Activated T-cell treated with anti-CD3 and anti-CD28 coated beads, Interleukin-2, amount 50 U/mL, for 4 hours (primary cell): ENCODE results near the gene KIAA0930. TPM values are rescaled to one million over a fixed set of nuclear protein-coding genes. Genes with fewer than 3 reads are reported as not detected.
"Not testable (repeated sequence)": the region's sequence is repeated elsewhere in the genome, so short reads cannot be mapped to it uniquely, and the experiment has no call there.

Experiments used
- ATAC-seq, 2 donors: fragments of 200-7000 bp; cut with Tn5 transposase; one replicate each; pipeline ENCODE4 v1.10.0; 2021
- DNase-seq: peaks from one replicate; pipeline ENCODE4 v3.0.0-alpha.2; 2020
- H3K27me3 Mint-ChIP-seq: one replicate; pipeline ENCODE4 v1.8.0; 2021; ENCODE audit warnings: low read depth, mixed read lengths
- H3K36me3 Mint-ChIP-seq: one replicate; pipeline ENCODE4 v1.8.0; 2022; ENCODE audit warnings: mixed read lengths; ENCODE audit not compliant: insufficient read depth
- H3K4me1 Mint-ChIP-seq: one replicate; pipeline ENCODE4 v1.8.0; 2021; ENCODE audit warnings: low read depth, mixed read lengths
- H3K4me3 Mint-ChIP-seq: one replicate; pipeline ENCODE4 v1.8.0; 2021; ENCODE audit warnings: mild to moderate bottlenecking, moderate library complexity, mixed read lengths
- H3K9me3 Mint-ChIP-seq: one replicate; pipeline ENCODE4 v1.8.0; 2021; ENCODE audit warnings: mixed read lengths
- total RNA-seq, 3 donors: library from RNA; stranded (reverse); gene quantifications; one replicate each; pipeline ENCODE4 v1.2.1, GENCODE V29; 2021

Gene KIAA0930
- total RNA-seq, 3 donors from 2014 or later: 46.8 to 52.6 (median 48.8) TPM

DNA sequence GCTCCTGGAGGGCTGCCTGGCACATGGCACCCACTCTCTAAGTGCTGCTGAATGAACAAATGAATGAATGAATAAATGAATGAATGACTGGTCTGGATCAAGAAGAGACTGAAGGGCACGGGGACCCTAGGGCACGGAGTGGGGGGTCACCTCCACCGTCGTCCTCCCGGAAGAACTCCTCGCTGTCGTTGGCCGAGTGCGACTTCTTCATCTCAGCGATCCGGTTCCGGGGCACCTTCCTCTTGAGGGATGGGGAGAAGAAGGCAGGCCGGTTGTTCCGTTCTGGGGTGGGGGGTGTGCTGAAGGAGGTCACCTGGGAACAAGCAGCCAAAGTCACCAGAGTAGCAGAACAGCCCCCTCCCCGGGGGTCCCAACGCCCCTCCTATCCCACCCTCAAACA is 41.0 kb downstream of the KIAA0930 start:
- H3K36me3 Mint-ChIP-seq: peaks cover 17% of the 10 kb centered on the region
- DNase-seq: no peak
- ATAC-seq: no peak
- no peaks in the 10 kb centered on the region for H3K9me3 Mint-ChIP-seq
- H3K27me3 Mint-ChIP-seq: no peaks in the 10 kb centered on the region
- H3K4me1 Mint-ChIP-seq: no peaks in the 10 kb centered on the region
- H3K4me3 Mint-ChIP-seq: no peak overlapping the region

DNA sequence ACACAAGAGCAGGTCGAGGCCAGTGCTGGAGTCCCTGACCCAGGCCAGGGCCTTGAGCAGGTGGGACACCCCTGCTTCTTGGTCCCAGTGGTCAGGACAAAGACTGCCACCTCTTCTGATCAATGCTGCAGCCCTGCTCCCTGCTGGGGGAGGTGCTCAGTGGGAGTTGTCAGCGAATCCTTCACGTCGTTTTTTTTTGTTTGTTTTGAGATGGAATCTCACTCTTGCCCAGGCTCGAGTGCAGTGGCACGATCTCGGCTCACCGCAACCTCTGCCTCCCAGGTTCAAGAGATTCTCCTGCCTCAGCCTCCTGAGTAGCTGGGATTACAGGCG is 42.3 kb downstream of the KIAA0930 start:
- Mint-ChIP-seq H3K4me1 (no peaks in the 10 kb centered on the region), H3K36me3 (peaks cover 15% of the 10 kb centered on the region), H3K4me3 (no peak overlapping the region), H3K9me3 (no peaks in the 10 kb centered on the region), H3K27me3 (no peaks in the 10 kb centered on the region)
- DNase-seq (no peak), ATAC-seq (no peak)

DNA sequence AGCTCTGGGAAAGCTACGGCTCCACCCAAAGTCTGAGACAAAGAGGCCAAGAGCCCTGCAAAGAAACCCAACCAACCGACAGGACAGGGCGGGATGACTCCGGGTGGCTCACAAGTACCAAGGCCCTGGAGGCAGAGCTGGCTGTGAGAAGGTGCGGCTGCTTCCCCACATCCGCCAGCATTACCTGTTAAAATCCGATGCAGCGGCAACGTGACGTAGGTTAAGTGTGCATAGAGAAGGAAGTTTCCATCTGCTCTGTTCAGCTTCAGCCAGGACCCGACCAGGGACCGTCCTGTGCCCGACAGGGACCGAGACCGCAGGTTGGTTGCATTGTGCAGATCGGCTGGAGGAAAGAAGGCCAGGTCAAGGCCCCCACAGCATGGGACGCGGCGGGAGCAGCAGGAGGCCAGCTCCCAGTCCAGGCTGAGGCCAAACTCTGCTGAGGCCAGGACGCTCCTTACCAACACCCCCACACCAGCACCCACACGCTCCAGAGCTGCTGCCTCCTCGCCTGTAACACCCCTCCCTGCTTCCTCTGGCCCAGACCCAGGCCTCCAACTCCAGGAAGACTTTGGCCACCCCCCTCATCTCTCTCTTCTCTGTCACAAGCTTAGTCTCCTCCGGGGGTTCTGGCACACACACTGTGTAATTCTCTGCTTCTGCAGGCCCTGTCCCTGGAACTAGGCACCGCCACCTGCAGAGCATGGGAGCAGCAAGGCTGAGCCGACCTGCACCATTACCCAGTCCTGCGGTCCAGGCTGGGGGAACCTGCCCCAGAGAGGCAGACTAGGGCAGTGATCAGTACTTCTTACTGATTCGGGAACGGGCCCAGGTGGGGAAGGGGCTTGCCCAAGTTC is 42.9 kb downstream of the KIAA0930 start:
- ATAC-seq: no peak
- Mint-ChIP-seq H3K9me3 (no peaks in the 10 kb centered on the region), H3K4me1 (no peaks in the 10 kb centered on the region), H3K27me3 (no peaks in the 10 kb centered on the region), H3K4me3 (no peak overlapping the region), H3K36me3 (peaks cover 15% of the 10 kb centered on the region)
- DNase-seq: no peak

DNA sequence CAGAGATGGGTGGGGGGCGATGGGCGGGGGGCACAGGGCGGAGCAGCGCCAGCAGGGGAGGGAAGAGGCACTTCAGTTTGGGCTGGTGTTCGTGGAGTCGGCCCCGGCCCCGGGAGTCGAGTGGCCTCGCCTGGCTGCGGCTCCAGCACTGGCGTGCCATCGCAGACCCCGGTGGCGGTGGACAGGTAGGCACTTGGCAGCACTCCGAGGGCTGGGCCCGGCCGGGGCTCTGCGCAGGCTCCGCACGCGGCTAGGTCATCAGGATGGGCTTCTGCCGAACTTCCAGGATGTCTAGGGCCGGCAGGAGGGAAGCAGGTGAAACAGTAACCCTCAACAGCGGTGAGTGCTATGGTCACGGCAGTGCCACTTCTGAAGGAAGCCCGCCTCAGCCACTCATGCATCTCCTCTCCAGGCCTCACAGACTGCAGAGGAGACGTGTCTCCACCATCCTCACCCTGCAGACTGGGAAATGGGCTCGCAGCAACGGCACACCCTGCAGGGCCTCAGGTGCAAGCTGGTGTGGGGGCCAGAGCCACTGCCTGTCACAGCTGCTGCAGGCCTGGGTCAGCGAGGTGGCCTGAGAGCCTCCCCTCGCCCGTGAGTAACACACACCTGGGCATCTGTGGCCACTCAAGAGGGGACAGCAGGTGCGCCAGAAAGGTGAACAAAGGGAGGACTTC is 43.6 kb downstream of the KIAA0930 start:
- ATAC-seq: no peak
- no peak overlapping the region for H3K4me3 Mint-ChIP-seq
- no peaks in the 10 kb centered on the region for H3K4me1 Mint-ChIP-seq
- H3K9me3 Mint-ChIP-seq: no peaks in the 10 kb centered on the region
- peaks cover 15% of the 10 kb centered on the region for H3K36me3 Mint-ChIP-seq
- H3K27me3 Mint-ChIP-seq: no peaks in the 10 kb centered on the region
- no peak for DNase-seq

DNA sequence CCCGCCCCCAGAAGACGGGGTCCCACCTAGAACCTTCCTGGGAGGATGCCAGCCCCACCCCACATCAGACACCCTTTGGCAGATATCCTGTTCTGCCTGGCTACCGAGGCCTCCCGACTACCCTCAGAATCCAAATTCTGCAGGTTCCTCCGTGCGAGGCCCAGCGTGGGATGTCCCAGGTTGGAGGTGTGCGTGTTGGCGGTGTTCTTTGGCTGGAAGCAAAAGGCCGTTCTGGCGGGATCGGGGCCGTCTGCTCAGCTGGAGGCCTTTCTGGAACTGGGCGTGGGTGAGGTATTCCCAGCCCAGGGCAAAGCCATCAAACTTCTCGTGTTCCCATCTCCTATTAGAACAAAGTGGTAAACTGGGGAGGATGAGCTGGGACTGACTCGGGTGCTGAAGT is 44.4 kb downstream of the KIAA0930 start:
- ATAC-seq (no peak), DNase-seq (no peak)
- Mint-ChIP-seq H3K4me3 (no peak overlapping the region), H3K9me3 (no peaks in the 10 kb centered on the region), H3K27me3 (no peaks in the 10 kb centered on the region), H3K4me1 (no peaks in the 10 kb centered on the region), H3K36me3 (peaks cover 13% of the 10 kb centered on the region)

DNA sequence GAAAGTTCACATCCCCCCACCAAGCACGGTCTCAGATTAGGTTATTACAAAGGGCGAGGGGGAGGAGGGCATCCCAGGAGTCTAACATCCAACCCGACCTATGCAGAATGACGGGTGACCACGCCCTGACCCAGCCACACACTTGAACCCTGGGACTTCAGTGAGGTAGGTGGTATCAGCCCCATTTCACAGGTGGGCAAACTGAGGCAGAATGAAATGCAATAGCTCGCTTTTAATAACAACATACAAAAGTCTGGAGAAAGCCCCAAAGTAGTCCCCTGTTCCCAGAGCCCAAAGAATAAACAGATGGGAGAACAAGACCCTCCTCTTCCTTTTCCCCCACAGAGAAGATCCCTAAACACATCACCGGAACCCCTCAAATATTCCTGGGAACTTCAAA is 45.1 kb downstream of the KIAA0930 start:
- ATAC-seq (no peak), DNase-seq (no peak)
- H3K4me3 Mint-ChIP-seq: no peak overlapping the region
- no peaks in the 10 kb centered on the region for H3K27me3 Mint-ChIP-seq
- no peaks in the 10 kb centered on the region for H3K9me3 Mint-ChIP-seq
- H3K36me3 Mint-ChIP-seq: peaks cover 11% of the 10 kb centered on the region
- no peaks in the 10 kb centered on the region for H3K4me1 Mint-ChIP-seq

DNA sequence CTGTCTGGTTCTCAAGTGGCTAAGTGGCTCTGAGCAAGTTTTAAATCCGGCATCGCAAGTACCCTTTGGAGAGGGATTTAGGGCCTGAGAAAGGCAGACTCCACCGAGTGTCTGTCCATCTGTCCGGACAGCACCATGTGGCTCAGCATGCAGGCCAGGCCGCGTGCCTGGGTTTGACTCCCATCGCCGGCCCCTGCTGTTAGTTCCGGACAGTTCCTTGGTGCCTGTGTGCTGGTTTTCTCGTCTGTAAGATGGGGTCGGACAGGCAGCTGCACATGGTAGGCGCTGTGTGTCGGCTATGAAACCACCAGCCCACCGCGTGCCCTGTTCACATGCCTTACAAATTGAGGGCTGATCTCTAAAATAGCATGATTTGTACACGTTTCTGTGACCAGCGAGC is 46.0 kb downstream of the KIAA0930 start:
- ATAC-seq (no peak), DNase-seq (no peak)
- Mint-ChIP-seq H3K4me1 (no peaks in the 10 kb centered on the region), H3K36me3 (peaks cover 8% of the 10 kb centered on the region), H3K9me3 (no peaks in the 10 kb centered on the region), H3K27me3 (no peaks in the 10 kb centered on the region), H3K4me3 (no peak overlapping the region)

DNA sequence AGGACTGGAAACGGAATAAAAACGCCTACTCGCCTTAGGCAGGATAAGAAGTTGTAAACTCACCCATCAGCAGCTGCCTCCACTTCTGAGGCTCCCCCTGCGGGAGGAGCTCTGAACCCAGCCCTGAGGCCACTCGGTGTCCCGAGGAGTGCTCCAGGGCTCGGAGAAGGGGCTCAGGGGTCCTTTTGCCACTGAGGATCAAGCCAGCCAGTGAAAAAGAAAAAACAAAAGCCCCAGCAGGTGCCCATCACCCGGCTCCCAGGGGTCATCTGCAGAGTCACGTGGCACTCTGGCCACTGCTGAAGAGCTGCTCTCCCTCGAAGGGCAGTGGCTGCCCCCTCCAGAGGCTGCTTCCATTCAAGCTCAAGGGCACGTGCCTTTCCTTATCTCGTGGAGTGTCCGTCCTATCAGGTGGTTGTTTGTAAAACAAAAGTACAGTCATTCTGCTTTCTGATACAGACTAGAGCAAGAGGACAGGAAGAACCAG is 48.0 kb downstream of the KIAA0930 start:
- Mint-ChIP-seq H3K4me3 (no peak overlapping the region), H3K36me3 (peaks cover 10% of the 10 kb centered on the region), H3K4me1 (peaks cover 2% of the 10 kb centered on the region), H3K27me3 (no peaks in the 10 kb centered on the region), H3K9me3 (no peaks in the 10 kb centered on the region)
- DNase-seq: no peak
- ATAC-seq: no peak

DNA sequence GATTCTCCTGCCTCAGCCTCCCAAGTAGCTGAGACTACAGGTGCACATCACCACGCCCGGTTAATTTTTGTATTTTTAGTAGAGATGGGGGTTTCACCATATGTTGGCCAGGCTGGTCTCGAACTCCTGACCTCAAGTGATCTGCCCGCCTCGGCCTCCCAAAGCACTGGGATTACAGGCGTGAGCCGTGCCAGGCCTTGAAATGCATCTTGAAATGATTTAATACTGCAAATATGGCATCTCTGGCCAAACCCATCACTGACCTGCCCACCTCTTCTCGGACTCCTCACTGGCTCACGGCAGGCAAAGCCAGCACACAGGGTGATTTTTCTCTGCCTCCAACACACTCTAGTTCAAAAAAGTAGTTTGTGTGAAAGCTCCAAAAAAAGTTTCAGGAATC is 48.9 kb downstream of the KIAA0930 start:
- not testable (repeated sequence) for DNase-seq, H3K4me1 Mint-ChIP-seq, H3K36me3 Mint-ChIP-seq, H3K9me3 Mint-ChIP-seq, ATAC-seq, H3K4me3 Mint-ChIP-seq, H3K27me3 Mint-ChIP-seq

DNA sequence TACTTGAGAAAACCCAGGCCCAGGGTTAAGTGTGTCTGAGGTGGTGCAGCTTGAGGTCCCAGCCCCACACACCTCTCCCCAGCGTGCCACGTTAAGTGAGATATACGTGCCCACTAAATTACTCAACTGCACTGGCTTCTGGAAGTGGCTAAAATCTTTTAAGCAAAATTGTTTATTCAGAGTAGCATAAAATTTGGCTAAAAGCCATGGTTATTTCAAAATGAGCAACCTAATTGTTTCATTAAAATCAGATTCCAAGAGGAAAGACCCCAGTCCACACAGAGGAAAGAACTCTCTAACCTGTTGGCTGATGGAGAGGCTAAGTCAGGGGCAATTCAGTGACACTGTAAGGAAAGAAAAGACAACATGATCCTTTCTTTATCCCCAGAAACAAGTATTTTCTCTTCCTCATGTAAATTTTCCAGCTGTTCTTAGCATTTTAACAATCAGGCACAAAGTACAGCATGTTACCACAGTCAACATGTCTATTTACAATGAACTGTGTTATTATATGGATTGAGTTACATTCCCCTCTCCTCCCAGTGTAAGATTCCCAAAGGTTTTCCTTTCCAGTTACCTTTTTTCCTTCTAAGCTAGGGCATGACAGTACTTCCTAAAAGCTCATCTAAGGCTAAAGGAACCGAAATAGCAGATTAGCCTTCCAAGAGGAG is 50.4 kb downstream of the KIAA0930 start:
- H3K4me3 Mint-ChIP-seq: no peak overlapping the region

DNA sequence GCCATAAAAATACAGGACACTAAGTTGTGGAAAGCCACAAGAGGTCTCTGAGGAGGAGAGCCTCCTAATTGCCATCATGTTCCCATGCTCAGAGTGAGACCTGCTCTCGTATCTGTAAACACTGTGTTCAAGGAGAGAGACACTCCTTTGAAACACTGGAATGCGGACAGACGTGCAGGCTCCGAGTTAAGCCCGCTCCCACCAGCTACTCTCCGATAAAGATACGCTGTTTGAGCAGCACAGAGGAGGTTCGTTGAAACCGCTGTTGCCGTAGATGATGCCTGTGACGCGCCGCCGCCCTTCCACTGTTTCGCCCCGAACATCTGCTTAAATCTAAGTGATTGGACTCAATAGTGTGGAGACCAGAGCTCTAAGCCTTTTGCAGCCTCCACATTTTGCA is 51.9 kb downstream of the KIAA0930 start:
- H3K4me1 Mint-ChIP-seq: peaks cover 13% of the 10 kb centered on the region
- no peak for ATAC-seq

More for the DNA sequence above, 50.4 kb downstream of the KIAA0930 start:
- Mint-ChIP-seq H3K4me1 (peaks cover 12% of the 10 kb centered on the region), H3K36me3 (peaks cover 8% of the 10 kb centered on the region), H3K9me3 (no peaks in the 10 kb centered on the region), H3K27me3 (no peaks in the 10 kb centered on the region)
- DNase-seq (no peak), ATAC-seq (no peak)

DNA sequence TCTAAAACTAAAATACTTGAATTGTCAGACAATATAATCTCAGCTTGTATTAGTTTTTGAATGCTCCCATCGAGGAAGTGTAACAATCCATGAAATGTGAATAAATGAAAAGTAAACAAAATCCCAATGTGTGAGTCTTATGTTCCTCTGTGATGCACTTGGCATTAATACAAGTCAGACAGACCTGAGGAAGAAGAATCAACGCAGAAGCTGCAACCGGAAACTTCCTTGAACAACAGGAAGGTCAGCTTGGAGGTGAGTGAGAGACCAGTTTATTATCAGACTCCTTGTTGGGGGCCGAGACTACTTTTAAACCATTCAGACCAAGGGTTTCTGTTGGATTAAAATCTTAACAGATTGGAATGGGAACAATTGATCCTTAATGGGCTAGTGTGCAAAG is 52.8 kb downstream of the KIAA0930 start:
- DNase-seq (no peak), ATAC-seq (no peak)
- Mint-ChIP-seq H3K9me3 (no peaks in the 10 kb centered on the region), H3K27me3 (no peaks in the 10 kb centered on the region), H3K36me3 (peaks cover 27% of the 10 kb centered on the region), H3K4me3 (no peak overlapping the region), H3K4me1 (peaks cover 13% of the 10 kb centered on the region)

More for the DNA sequence above, 51.9 kb downstream of the KIAA0930 start:
- H3K27me3 Mint-ChIP-seq: no peaks in the 10 kb centered on the region
- peaks cover 21% of the 10 kb centered on the region for H3K36me3 Mint-ChIP-seq
- no peaks in the 10 kb centered on the region for H3K9me3 Mint-ChIP-seq
- no peak for DNase-seq
- H3K4me3 Mint-ChIP-seq: no peak overlapping the region

DNA sequence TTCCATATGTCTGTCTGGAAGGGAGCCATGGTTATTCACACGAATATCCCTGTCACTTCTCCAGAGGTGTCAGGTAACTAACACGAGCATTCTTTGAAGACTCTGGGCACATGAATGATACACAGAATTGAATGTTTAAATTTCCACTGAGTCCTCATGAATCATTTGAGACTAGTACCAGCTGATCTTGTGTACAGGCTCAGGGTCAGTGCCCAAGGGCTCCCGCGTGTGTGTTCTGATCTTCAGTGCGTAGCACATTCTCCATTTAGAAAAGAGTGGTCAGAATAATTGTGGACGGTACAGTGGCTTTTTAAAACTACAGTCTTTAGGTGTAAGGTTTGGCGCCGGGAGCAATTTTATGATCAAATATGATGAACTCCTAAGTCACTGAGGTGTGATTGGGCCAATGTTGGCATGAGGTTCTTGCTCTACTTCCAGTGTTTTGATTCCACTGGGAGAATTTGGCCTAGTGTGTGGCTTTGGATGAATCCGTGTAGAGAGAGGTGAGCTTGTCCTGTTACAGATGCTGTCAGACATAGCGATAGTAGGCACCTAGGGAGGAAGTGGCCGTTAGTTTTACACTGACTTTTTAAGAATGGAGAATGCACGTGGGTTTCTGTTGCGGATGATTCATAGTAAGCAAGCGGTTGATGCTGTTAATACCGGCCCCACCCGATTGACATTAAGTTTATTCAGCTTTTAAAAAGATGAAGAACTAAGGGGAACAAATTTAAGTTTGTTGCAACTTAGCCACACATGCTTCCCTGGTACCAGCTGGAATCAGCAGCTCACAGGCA is 54.8 kb downstream of the KIAA0930 start:
- ATAC-seq (peak; percentile 62 to 81), DNase-seq (no peak)
- Mint-ChIP-seq H3K36me3 (peaks cover 35% of the 10 kb centered on the region), H3K9me3 (no peaks in the 10 kb centered on the region), H3K4me1 (peaks cover 17% of the 10 kb centered on the region), H3K27me3 (no peaks in the 10 kb centered on the region), H3K4me3 (no peak overlapping the region)

DNA sequence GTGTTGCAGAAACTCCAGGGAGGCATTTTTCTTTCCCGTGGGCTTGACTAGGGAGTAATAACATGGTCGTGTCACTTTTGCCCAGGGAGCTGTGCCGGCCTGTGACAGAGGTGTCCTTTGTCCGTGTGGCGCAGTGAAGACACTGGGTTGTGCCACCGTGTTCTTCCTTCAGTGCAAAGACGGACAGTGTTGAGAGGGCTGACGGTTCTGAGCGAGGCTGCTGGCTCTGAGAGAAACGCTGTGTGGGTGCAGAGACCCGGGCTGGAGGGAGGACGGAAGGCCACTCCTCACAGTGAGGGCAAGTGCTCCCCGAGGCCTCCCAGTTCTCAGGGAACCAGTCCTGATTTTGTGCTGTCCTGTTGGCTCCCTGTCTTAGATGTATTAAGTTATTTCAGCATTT is 56.7 kb downstream of the KIAA0930 start:
- no peaks in the 10 kb centered on the region for H3K27me3 Mint-ChIP-seq
- H3K4me1 Mint-ChIP-seq: peaks cover 32% of the 10 kb centered on the region
- ATAC-seq (no peak), DNase-seq (no peak)
- no peak overlapping the region for H3K4me3 Mint-ChIP-seq
- H3K36me3 Mint-ChIP-seq: peaks cover 42% of the 10 kb centered on the region
- no peaks in the 10 kb centered on the region for H3K9me3 Mint-ChIP-seq
